ENCODE measurements around the gene GPR158. TPM values are rescaled to one million over a fixed set of nuclear protein-coding genes. Genes with fewer than 3 reads are reported as not detected.

GPR158 gene
- total RNA-seq, 1 experiment from 2014 or later: 0.24 TPM

GRCh38 chr10:25575343-25575742, 400.5 kb downstream of the GPR158 start:
- no peak overlapping the region for H3K14ac ChIP-seq (ENCODE audit: insufficient read depth, low read length)
- peaks cover 0 to 2% of the 10 kb centered on the region in 2 experiments; a peak in 2 of 4 replicates for H3K4me1 Mint-ChIP-seq
- H2BK120ac ChIP-seq (ENCODE audit: low read depth, low read length, poor library complexity, severe bottlenecking): no peak overlapping the region
- no peak overlapping the region for H2BK5ac ChIP-seq (ENCODE audit: insufficient read length, low read length)
- no peak overlapping the region for H4K5ac ChIP-seq (ENCODE audit: insufficient read length, low read depth, low read length)
- H3K4ac ChIP-seq (ENCODE audit: low read depth, low read length): no peak overlapping the region
- no peak overlapping the region for H3K23ac ChIP-seq (ENCODE audit: insufficient read length, low read depth, low read length)
- H4K20me1 ChIP-seq (ENCODE audit: control insufficient read depth, insufficient read depth, insufficient read length): no peaks in the 10 kb centered on the region
- H3K27me3 Mint-ChIP-seq (ENCODE audit: low read depth): no peaks in the 10 kb centered on the region
- peak; percentile 13; the same call in 1 of the 3 replicates for TF ChIP-seq CTCF (conservative IDR thresholded peaks at IDR 0.05)
- H2BK12ac ChIP-seq (ENCODE audit: insufficient read length, low read depth, low read length): no peak overlapping the region
- WGBS (ENCODE audit: extremely low coverage, insufficient read length, low lambda C conversion rate): 100% methylated on average over 1 of the region's 7 CpGs
- no peak overlapping the region for H2AFZ ChIP-seq (ENCODE audit: low read length)
- no peaks in the 10 kb centered on the region for H3K79me2 ChIP-seq (ENCODE audit: insufficient read depth, low read length)
- H3K18ac ChIP-seq (ENCODE audit: insufficient read length, low read depth, low read length): no peak overlapping the region
- H4K91ac ChIP-seq (ENCODE audit: insufficient read length, low read depth, low read length): no peak overlapping the region
- H3T11ph ChIP-seq (ENCODE audit: low read length): no peak overlapping the region
- H3K36me3 Mint-ChIP-seq (ENCODE audit: insufficient read depth in 1 of 3, low read depth in 3 of 3): no peaks in the 10 kb centered on the region
- DNase-seq: no peak
- no peaks in the 10 kb centered on the region for H3K79me1 ChIP-seq (ENCODE audit: insufficient read depth, low read depth, low read length, poor library complexity, severe bottlenecking)
- H3K9ac ChIP-seq (ENCODE audit: extremely low read depth, insufficient read length, low read length): no peak overlapping the region
- H3K9me3 ChIP-seq (ENCODE audit: control insufficient read depth, low read depth, low read length): no peaks in the 10 kb centered on the region
- H3K27ac Mint-ChIP-seq: no peak overlapping the region
- no peak overlapping the region for H3K4me3 Mint-ChIP-seq
- H3K4me2 ChIP-seq (ENCODE audit: insufficient read depth, insufficient read length, low read length): no peak overlapping the region
- no peak overlapping the region for H2BK20ac ChIP-seq (ENCODE audit: low read depth, low read length, poor library complexity, severe bottlenecking)
- H3K4me1 ChIP-seq (ENCODE audit: insufficient read depth, low read length): no peaks in the 10 kb centered on the region
- H3K9me3 Mint-ChIP-seq: no peaks in the 10 kb centered on the region
- H2BK15ac ChIP-seq (ENCODE audit: low read depth, low read length): no peak overlapping the region
- H4K8ac ChIP-seq (replicated peaks; ENCODE audit: insufficient read length, low read depth, low read length): no peak overlapping the region
- H3K27ac ChIP-seq (ENCODE audit: insufficient read length, low read depth, low read length): no peak overlapping the region
- H3K56ac ChIP-seq (ENCODE audit: insufficient read length, low read depth, low read length): no peak overlapping the region
- no peaks in the 10 kb centered on the region for H3K27me3 ChIP-seq (ENCODE audit: insufficient read depth, low read length)
- no peak overlapping the region for H2AK5ac ChIP-seq (ENCODE audit: insufficient read length, low read length)
- H3K23me2 ChIP-seq (ENCODE audit: insufficient read length, low read depth, low read length, poor library complexity, severe bottlenecking): no peaks in the 10 kb centered on the region
